OCI-LY3 (cell line): ENCODE data around the gene PAQR5.

ENCODE experiments used
- H2AFZ ChIP-seq: fragments of 200-600, 300-600 bp; shearing (Covaris generic); 2 replicates; pipeline ENCODE4 v1.6.0; 2014; ENCODE audit warnings: antibody characterized with exemption, low read depth, low read length
- H3K27ac ChIP-seq: fragments of 200-600, 300-600 bp; sonication (generic); 2 replicates; pipeline ENCODE4 v1.5.1; 2014; ENCODE audit warnings: mild to moderate bottlenecking, low read length, moderate library complexity, mixed read lengths
- H3K27me3 ChIP-seq: fragments of 200-600, 300-600 bp; sonication (generic); 2 replicates; pipeline ENCODE4 v1.6.1; 2014; ENCODE audit warnings: low read depth, low read length, mixed read lengths
- H3K36me3 ChIP-seq: fragments of 200-600, 300-600 bp; sonication (generic); replicated peaks from 2 replicates; pipeline ENCODE3; 2014; ENCODE audit warnings: low read depth, low read length, mixed read lengths
- H3K4me1 ChIP-seq: fragments of 300-600, 200-600 bp; sonication (generic); 2 replicates; pipeline ENCODE4 v1.6.1; 2014; ENCODE audit warnings: low read length, mixed read lengths
- H3K4me2 ChIP-seq: fragments of 200-600, 300-600 bp; sonication (generic); 2 replicates; pipeline ENCODE4 v1.6.1; 2014; ENCODE audit warnings: low read length, mixed read lengths
- H3K4me3 ChIP-seq: fragments of 300-600, 200-600 bp; sonication (generic); 2 replicates; pipeline ENCODE4 v1.5.1; 2014; ENCODE audit warnings: antibody characterized with exemption, mild to moderate bottlenecking, low read length, moderate library complexity
- H3K79me2 ChIP-seq: fragments of 300-600, 200-600 bp; shearing (Covaris generic); 2 replicates; pipeline ENCODE4 v1.6.1; 2014; ENCODE audit warnings: mild to moderate bottlenecking, low read length, mixed read lengths
- H3K9ac ChIP-seq: fragments of 300-600, 200-600 bp; shearing (Covaris generic); 2 replicates; pipeline ENCODE4 v1.6.0; 2014; ENCODE audit warnings: mild to moderate bottlenecking, low read length, moderate library complexity
- H3K9me3 ChIP-seq: fragments of 200-600, 300-600 bp; shearing (Covaris generic); 2 replicates; pipeline ENCODE4 v1.6.1; 2014; ENCODE audit warnings: low read length, mixed read lengths; ENCODE audit not compliant: insufficient read depth
- H4K20me1 ChIP-seq: fragments of 200-600, 300-600 bp; sonication (generic); 2 replicates; pipeline ENCODE4 v1.6.1; 2016; ENCODE audit warnings: low read length, mixed read lengths; ENCODE audit not compliant: insufficient read depth
- EZH2phosphoT487 ChIP-seq: fragments of 200-600 bp; shearing (Covaris generic); IDR thresholded peaks from 2 replicates; pipeline ENCODE4 v1.6.1; 2018; ENCODE audit warnings: antibody characterized with exemption, mixed run types, low read depth
- TF ChIP-seq, protein P1 (sequence below): fragments of 200-600, 300-600 bp; sonication (generic); IDR thresholded peaks from 2 replicates; pipeline ENCODE4 v1.5.1; 2014; ENCODE audit warnings: antibody characterized with exemption, low read length, low read depth

PAQR5 gene

DNA sequence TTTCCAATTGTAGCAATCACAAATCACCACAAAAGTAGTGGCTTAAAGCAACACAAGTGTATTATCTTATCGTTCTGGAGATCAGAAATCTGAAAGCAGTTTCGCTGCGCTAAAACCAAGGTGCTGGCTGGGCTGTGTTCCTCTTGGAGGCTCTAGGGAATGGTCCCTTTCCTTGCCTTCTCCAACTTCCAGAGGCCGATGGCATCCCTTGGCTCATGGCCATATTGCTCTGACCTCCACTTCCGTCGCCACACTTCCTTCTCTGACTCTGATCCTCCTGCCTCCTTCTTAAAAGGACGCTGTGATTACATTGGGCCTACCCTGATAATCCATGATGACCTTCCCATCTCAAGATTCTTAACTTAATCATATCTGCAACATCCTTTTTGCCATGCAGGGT lies 10.7 kb upstream of the PAQR5 start:
- Histone ChIP-seq H2AFZ (no peak overlapping the region), H3K36me3 (no peaks in the 10 kb centered on the region), H4K20me1 (no peaks in the 10 kb centered on the region), H3K4me3 (no peak overlapping the region), H3K9me3 (no peaks in the 10 kb centered on the region), H3K4me1 (no peaks in the 10 kb centered on the region), H3K27me3 (no peaks in the 10 kb centered on the region), H3K79me2 (no peaks in the 10 kb centered on the region), H3K9ac (no peak overlapping the region), H3K27ac (no peak overlapping the region), H3K4me2 (no peak overlapping the region)
- TF ChIP-seq, protein P1, sequence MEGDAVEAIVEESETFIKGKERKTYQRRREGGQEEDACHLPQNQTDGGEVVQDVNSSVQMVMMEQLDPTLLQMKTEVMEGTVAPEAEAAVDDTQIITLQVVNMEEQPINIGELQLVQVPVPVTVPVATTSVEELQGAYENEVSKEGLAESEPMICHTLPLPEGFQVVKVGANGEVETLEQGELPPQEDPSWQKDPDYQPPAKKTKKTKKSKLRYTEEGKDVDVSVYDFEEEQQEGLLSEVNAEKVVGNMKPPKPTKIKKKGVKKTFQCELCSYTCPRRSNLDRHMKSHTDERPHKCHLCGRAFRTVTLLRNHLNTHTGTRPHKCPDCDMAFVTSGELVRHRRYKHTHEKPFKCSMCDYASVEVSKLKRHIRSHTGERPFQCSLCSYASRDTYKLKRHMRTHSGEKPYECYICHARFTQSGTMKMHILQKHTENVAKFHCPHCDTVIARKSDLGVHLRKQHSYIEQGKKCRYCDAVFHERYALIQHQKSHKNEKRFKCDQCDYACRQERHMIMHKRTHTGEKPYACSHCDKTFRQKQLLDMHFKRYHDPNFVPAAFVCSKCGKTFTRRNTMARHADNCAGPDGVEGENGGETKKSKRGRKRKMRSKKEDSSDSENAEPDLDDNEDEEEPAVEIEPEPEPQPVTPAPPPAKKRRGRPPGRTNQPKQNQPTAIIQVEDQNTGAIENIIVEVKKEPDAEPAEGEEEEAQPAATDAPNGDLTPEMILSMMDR, result no peak
- no peak for TF ChIP-seq EZH2phosphoT487

DNA sequence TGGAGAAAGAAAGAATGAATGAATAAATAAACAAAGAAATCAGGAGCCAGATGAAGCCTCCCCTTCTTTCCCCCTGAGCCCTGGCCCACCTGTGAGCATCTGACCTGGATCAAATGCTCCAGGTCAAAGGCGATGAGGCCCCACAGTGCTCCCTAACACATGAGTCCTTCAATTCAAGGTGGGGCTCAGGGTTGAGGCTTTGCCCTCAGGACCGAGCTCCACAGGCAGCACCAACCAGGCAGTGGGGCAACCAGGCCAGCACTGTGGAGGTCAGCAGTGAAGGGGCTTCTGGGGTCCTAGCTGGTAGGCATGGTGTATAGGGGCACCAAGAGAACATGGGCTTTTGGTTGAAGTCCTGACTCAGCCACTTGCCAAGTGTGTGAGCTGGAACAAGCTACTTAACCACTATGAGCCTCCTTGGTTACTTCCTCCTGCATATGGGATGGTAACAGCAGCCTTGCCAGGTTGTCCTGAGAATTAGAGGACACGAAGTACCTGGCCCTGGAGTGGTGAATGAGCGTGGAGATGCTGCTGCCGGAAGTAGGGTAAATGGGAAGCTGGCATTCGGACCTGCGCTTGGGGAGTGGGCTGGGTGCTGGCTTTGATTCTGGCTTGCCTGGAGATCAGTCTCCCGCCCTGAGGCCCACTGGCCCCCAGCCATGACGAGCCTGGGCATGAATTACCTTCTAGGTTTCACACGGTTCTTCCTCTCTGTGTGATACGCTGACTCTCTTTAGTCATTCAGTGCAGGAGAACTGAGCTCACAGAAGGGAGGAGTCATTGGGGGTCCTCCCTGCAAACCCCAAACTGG lies 10.0 kb upstream of the PAQR5 start:
- no peaks in the 10 kb centered on the region for H4K20me1 ChIP-seq
- H3K4me1 ChIP-seq, result no peaks in the 10 kb centered on the region
- no peak overlapping the region for H3K4me3 ChIP-seq
- H3K27ac ChIP-seq, result no peak overlapping the region
- no peak overlapping the region for H3K9ac ChIP-seq
- H3K9me3 ChIP-seq, result no peaks in the 10 kb centered on the region
- TF ChIP-seq EZH2phosphoT487, result no peak
- TF ChIP-seq, protein P1, result no peak
- H2AFZ ChIP-seq, result no peak overlapping the region
- no peak overlapping the region for H3K4me2 ChIP-seq
- H3K79me2 ChIP-seq, result no peaks in the 10 kb centered on the region
- H3K27me3 ChIP-seq, result no peaks in the 10 kb centered on the region
- H3K36me3 ChIP-seq, result no peaks in the 10 kb centered on the region

DNA sequence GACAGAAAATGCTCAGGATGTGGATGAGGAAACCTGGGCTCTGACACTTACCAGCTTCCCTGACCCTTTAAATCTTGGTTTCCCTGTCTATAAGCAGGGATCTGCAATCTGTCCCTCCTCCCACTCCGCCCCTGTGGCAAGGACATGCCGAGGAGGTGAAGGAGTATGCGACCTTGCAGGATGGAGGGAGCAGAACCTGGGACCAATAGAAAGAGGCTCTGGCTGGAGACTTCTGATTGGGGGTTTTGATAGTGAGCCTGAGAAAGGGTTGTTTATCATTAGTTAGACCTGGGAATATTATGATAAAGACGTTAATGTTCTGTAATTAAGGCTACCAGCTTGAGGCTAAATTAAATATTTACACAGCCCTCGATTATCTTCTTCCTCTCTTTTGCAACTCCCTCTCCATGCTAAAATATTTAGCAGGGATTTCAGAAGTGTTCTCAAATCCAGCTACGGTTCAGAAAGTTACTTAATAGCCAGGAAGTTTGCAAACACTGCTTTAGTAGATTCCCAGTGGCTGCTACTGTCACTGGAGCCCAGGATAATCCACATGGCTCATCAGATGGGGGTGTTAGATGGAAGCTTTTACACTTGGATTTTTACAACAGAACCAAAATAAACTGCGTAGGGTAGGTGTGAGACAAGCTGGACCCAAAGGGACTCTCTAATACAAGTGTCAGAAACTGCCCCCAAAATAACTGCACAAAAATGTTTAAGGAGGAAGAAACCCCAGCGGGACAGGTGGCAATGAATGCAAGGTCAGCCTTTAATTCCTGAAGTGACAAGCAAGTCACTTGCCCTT lies 9.2 kb upstream of the PAQR5 start:
- no peak for TF ChIP-seq EZH2phosphoT487
- TF ChIP-seq, protein P1, result no peak

More for the DNA sequence above, 9.2 kb upstream of the PAQR5 start:
- Histone ChIP-seq H3K4me2 (no peak overlapping the region), H4K20me1 (no peaks in the 10 kb centered on the region), H3K36me3 (no peaks in the 10 kb centered on the region), H3K9me3 (no peaks in the 10 kb centered on the region), H3K4me1 (no peaks in the 10 kb centered on the region), H3K27me3 (no peaks in the 10 kb centered on the region; the same call in 1 of the 2 replicates), H3K79me2 (no peaks in the 10 kb centered on the region), H3K9ac (no peak overlapping the region), H3K27ac (no peak overlapping the region), H3K4me3 (no peak overlapping the region), H2AFZ (no peak overlapping the region)
